ENCODE data around the gene XRCC3. TPM values are rescaled to one million over a fixed set of nuclear protein-coding genes. Genes with fewer than 3 reads are reported as not detected.

The XRCC3 gene
- total RNA-seq, 4 donors from 2014 or later, result 7.8 to 47.6 (median 23.8) TPM

DNA sequence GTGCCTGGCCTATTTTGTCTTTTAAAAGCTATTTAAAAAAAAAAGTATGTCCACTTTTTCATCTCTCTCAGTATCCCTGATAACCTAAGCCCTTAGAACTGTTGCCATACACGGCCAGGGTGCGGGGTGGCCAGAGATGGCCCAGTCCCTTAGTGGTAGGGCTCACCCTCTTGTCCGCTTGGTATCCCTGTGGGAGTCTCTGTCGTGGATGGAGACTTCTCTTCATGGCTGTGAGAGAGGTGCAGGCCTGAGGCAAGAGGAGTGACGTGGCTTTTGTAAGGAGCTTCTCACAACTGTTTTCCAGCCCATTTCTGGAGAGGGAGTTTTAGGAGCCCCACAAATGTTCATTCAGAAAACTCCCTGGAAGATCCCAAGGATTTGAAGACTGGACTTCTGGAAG lies 26.8 kb downstream of the XRCC3 start:
- intact Hi-C loops (cut with DNase I; ENCODE audit: low total_unique reads) (no loop called here), in situ Hi-C loops (cut with MboI; ENCODE audit: low pct_ligation_motif_present in 1 of 4, low pct_unique_long_range_greater_than_20kb in 1 of 4, low sequenced_read_pairs in 3 of 4) (no loop called here)
- whole genome bisulfite sequencing, 2 donors (ENCODE audit: low coverage in 1 of 2), result 90% methylated on average over 5 of the region's 5 CpGs; no CpG with 5 or more reads in 1 of the 2 donors
- Histone ChIP-seq H3K4me3 (no peak overlapping the region), H3K9me3 (no peaks in the 10 kb centered on the region), H3K27me3 (no peaks in the 10 kb centered on the region), H3K36me3 (peaks cover 0 to 33% (median 16%) of the 10 kb centered on the region in 4 donors), H3K27ac (no peak overlapping the region), H3K4me1 (peaks cover 0 to 11% (median 8%) of the 10 kb centered on the region in 4 donors)
- no peak for DNase-seq
- TF ChIP-seq, protein P1, sequence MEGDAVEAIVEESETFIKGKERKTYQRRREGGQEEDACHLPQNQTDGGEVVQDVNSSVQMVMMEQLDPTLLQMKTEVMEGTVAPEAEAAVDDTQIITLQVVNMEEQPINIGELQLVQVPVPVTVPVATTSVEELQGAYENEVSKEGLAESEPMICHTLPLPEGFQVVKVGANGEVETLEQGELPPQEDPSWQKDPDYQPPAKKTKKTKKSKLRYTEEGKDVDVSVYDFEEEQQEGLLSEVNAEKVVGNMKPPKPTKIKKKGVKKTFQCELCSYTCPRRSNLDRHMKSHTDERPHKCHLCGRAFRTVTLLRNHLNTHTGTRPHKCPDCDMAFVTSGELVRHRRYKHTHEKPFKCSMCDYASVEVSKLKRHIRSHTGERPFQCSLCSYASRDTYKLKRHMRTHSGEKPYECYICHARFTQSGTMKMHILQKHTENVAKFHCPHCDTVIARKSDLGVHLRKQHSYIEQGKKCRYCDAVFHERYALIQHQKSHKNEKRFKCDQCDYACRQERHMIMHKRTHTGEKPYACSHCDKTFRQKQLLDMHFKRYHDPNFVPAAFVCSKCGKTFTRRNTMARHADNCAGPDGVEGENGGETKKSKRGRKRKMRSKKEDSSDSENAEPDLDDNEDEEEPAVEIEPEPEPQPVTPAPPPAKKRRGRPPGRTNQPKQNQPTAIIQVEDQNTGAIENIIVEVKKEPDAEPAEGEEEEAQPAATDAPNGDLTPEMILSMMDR (IDR thresholded peaks at IDR 0.05), result no peak
- no peak for TF ChIP-seq POLR2A (IDR thresholded peaks at IDR 0.05)
- TF ChIP-seq POLR2AphosphoS5 (IDR thresholded peaks at IDR 0.05), result no peak
- TF ChIP-seq EP300 (IDR thresholded peaks at IDR 0.05; ENCODE audit: low read depth), result no peak

DNA sequence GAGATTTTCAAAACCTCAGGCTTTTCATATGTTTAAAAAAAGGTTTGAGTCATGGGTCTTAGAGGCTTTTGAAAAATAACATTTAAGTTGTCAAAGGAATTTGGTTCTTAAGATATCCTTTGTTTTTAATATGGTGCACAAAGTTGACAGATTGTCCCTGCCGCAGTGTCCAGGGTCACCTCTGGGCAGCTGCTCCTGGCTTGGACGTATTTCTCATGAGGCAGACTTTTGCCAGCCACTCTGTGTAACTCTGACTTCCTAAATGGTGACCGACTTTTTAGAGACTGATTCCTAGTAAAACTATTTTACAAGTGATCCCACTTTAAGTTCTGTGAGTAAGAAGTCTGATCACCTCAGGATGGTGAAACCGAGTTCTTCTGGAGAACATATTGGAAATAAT lies 27.5 kb downstream of the XRCC3 start:
- H3K9me3 ChIP-seq, result no peaks in the 10 kb centered on the region
- in situ Hi-C loops (cut with MboI; ENCODE audit: low pct_ligation_motif_present in 1 of 4, low pct_unique_long_range_greater_than_20kb in 1 of 4, low sequenced_read_pairs in 3 of 4), result no loop called here
- peaks cover 0 to 6% (median under 1%) of the 10 kb centered on the region in 4 donors for H3K4me1 ChIP-seq
- intact Hi-C loops (cut with DNase I; ENCODE audit: low total_unique reads), result no loop called here
- no peak overlapping the region for H3K27ac ChIP-seq
- no peak for DNase-seq
- peaks cover 0 to 39% (median 19%) of the 10 kb centered on the region in 4 donors for H3K36me3 ChIP-seq
- no peaks in the 10 kb centered on the region for H3K27me3 ChIP-seq
- TF ChIP-seq, protein P1 (IDR thresholded peaks at IDR 0.05), result no peak
- TF ChIP-seq POLR2A (IDR thresholded peaks at IDR 0.05), result no peak
- no peak for TF ChIP-seq POLR2AphosphoS5 (IDR thresholded peaks at IDR 0.05)
- TF ChIP-seq EP300 (IDR thresholded peaks at IDR 0.05; ENCODE audit: low read depth), result no peak
- 92 to 96% methylated on average over 3 to 4 of the region's 4 CpGs for WGBS, 2 donors (ENCODE audit: low coverage in 1 of 2)
- no peak overlapping the region for H3K4me3 ChIP-seq

DNA sequence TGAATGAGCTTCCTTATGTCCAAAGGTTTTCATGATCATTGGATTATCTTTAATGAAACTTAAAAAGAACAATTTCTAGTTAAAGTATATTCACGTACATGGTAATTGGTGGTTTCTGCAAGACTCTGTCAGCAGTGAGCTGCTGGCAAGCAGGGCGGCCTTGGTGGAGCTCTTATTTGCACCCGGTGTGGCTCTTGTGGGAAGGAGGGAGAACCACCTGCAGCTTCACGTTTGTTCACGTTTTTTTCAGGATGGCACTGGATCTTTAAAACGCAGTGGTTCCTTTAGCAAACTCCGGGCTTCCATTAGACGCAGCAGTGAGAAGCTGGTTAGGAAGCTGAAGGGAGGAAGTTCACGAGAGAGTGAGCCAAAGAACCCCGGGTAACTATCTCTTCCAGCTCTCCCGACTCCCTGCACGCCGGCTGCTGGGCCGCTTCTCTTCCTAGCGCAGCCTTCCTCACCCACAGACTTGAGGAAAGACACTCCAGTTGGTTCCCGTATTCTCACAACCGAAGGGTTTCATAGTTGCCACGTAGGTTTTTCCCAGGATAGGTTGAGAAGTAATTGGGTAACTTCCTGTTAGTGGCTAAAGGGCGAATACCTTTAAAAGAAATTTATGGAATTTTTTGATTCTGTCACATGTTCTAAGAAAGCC lies 28.3 kb downstream of the XRCC3 start:
- no peak overlapping the region for H3K4me3 ChIP-seq
- no peak overlapping the region for H3K27ac ChIP-seq
- H3K9me3 ChIP-seq, result no peaks in the 10 kb centered on the region
- peaks cover 0 to 6% (median 0%) of the 10 kb centered on the region in 4 donors for H3K4me1 ChIP-seq
- WGBS, 2 donors (ENCODE audit: low coverage in 1 of 2), result 86% methylated on average over 1 to 19 of the region's 19 CpGs
- TF ChIP-seq, protein P1 (IDR thresholded peaks at IDR 0.05), result no peak
- TF ChIP-seq EP300 (IDR thresholded peaks at IDR 0.05; ENCODE audit: low read depth) (no peak), POLR2AphosphoS5 (IDR thresholded peaks at IDR 0.05) (no peak), POLR2A (IDR thresholded peaks at IDR 0.05) (no peak)
- H3K27me3 ChIP-seq, result no peaks in the 10 kb centered on the region
- intact Hi-C loops (cut with DNase I; ENCODE audit: low total_unique reads) (no loop called here), in situ Hi-C loops (cut with MboI; ENCODE audit: low pct_ligation_motif_present in 1 of 4, low pct_unique_long_range_greater_than_20kb in 1 of 4, low sequenced_read_pairs in 3 of 4) (no loop called here)
- H3K36me3 ChIP-seq, result peaks cover 0 to 46% (median 22%) of the 10 kb centered on the region in 4 donors
- no peak for DNase-seq

DNA sequence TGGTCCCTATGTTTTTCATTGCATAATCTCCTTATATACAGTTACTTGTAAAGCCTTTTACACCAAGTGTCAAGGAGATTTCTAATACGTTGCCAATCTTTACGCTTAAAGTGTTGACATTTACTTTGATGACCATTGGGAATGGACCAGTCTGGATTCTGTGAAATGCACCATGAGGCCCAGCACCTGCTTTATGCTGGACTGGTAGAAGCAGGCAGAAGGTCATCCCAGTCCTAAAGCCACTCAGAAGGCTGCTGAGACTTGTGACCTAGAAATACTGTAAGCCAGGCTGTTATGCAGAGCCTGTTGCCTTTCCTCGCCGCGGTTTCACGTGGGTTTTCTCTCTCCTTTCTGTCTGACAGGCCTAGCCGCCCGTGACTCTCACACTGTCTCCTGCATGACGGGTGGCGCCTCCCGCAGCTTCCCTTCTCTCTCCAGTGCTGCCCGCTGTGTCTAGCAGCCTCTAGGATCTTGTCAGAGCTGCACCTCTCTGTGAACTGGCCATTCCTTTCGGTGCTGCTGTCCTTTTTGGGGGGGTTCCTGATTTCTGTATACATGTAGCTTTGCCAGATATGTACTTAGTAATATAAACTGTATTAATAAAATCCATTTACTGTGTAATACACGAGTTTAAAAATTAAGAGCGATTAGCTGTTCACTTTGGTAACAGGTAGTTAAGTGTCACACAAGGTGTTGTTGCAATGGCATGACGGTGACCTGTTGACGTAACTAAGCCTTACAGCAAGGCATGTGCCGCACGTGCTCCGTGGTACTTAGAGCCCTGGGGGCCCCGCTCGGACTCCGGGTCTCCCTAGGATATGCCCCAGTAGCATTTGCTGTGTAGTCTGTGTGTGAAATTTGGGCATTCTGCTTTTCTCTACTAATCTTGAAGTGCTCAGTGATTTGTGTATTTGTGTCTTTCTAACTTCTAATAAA lies 29.7 kb downstream of the XRCC3 start:
- TF ChIP-seq, protein P1 (IDR thresholded peaks at IDR 0.05), result no peak
- TF ChIP-seq POLR2AphosphoS5 (IDR thresholded peaks at IDR 0.05) (no peak), POLR2A (IDR thresholded peaks at IDR 0.05) (no peak), EP300 (IDR thresholded peaks at IDR 0.05; ENCODE audit: low read depth) (no peak)
- in situ Hi-C loops (cut with MboI; ENCODE audit: low pct_ligation_motif_present in 1 of 4, low pct_unique_long_range_greater_than_20kb in 1 of 4, low sequenced_read_pairs in 3 of 4), result no loop called here

More for the DNA sequence above, 29.7 kb downstream of the XRCC3 start:
- Histone ChIP-seq H3K36me3 (peaks cover 0 to 61% (median 29%) of the 10 kb centered on the region in 4 donors), H3K4me3 (no peak overlapping the region), H3K27ac (no peak overlapping the region), H3K9me3 (no peaks in the 10 kb centered on the region), H3K27me3 (no peaks in the 10 kb centered on the region), H3K4me1 (peaks cover 0 to 6% (median 0%) of the 10 kb centered on the region in 4 donors)
- DNase-seq, result no peak
- intact Hi-C loops (cut with DNase I; ENCODE audit: low total_unique reads), result no loop called here
- WGBS, 2 donors (ENCODE audit: low coverage in 1 of 2), result 92 to 94% methylated on average over 9 to 23 of the region's 23 CpGs

Measured in transverse colon (tissue), 4 donors.